CD14-positive monocyte (primary cell): ENCODE measurements around the gene TANC1. TPM values are rescaled to one million over a fixed set of nuclear protein-coding genes. Genes with fewer than 3 reads are reported as not detected.

ENCODE experiments used
- DNase-seq, 3 donors: peaks; one replicate each; pipeline ENCODE4 v3.0.0-alpha.2; 2011 to 2022
- H2AFZ ChIP-seq: 2 replicates; pipeline ENCODE4 v1.6.0; 2012; ENCODE audit warnings: mild to moderate bottlenecking, low read depth, low read length, inconsistent platforms; ENCODE audit not compliant: insufficient read depth, poor library complexity, severe bottlenecking
- H3K27ac ChIP-seq, 2 donors: 1 replicate in 1 of 2; 2 replicates in 1 of 2; pipeline ENCODE4 v1.5.1; 2012 to 2013; ENCODE audit warnings: low read length in 2 of 2, control low read depth in 1 of 2, inconsistent platforms in 1 of 2, low read depth in 1 of 2, mild to moderate bottlenecking in 1 of 2
- H3K27me3 ChIP-seq, 2 donors: one replicate each; pipeline versions ENCODE4 v1.6.0 to v1.6.1; 2011 to 2013; ENCODE audit warnings: low read length in 2 of 2; ENCODE audit not compliant: control insufficient read depth in 2 of 2, insufficient read depth in 2 of 2
- H3K36me3 ChIP-seq, 2 donors: replicated peaks in 1 of 2; 1 replicate in 1 of 2; 2 replicates in 1 of 2; pipeline versions ENCODE4 v1.5.1 to v1.6.1; 2012 to 2013; ENCODE audit warnings: low read length in 2 of 2, control low read depth in 1 of 2, inconsistent platforms in 1 of 2, mild to moderate bottlenecking in 1 of 2; ENCODE audit not compliant: insufficient read depth in 2 of 2, control insufficient read depth in 1 of 2
- H3K4me1 ChIP-seq, 2 donors: 1 replicate in 1 of 2; 2 replicates in 1 of 2; pipeline versions ENCODE4 v1.5.1 to v1.6.1; 2012 to 2013; ENCODE audit warnings: low read length in 2 of 2, control low read depth in 1 of 2, inconsistent platforms in 1 of 2, mild to moderate bottlenecking in 1 of 2, moderate library complexity in 1 of 2; ENCODE audit not compliant: insufficient read depth in 2 of 2, control insufficient read depth in 1 of 2
- H3K4me2 ChIP-seq: replicated peaks from 2 replicates; pipeline ENCODE3; 2012; ENCODE audit warnings: low read length, moderate library complexity, mild to moderate bottlenecking; ENCODE audit not compliant: poor library complexity, severe bottlenecking; ENCODE audit errors: extremely low read depth
- H3K4me3 ChIP-seq, 3 experiments: fragments of 200-600 bp in 1 of 3; sonication (generic) in 1 of 3; replicated peaks in 1 of 3; 1 replicate in 2 of 3; 2 replicates in 1 of 3; pipeline ENCODE4 v1.5.1; 2011 to 2013; ENCODE audit warnings: low read length in 3 of 3, mild to moderate bottlenecking in 3 of 3, control low read depth in 2 of 3, low read depth in 2 of 3, inconsistent platforms in 1 of 3, moderate library complexity in 1 of 3
- H3K79me2 ChIP-seq: 2 replicates; pipeline ENCODE4 v1.6.0; 2012; ENCODE audit warnings: mild to moderate bottlenecking, control low read depth, inconsistent platforms, low read length, moderate library complexity; ENCODE audit not compliant: insufficient read depth
- H3K9ac ChIP-seq: 2 replicates; pipeline ENCODE4 v1.6.0; 2017; ENCODE audit warnings: low read length, mild to moderate bottlenecking; ENCODE audit not compliant: insufficient read depth, poor library complexity, severe bottlenecking
- H3K9me3 ChIP-seq, 2 donors: replicated peaks in 1 of 2; 1 replicate in 1 of 2; 2 replicates in 1 of 2; pipeline versions ENCODE4 v1.5.1 to v1.6.1; 2012 to 2013; ENCODE audit warnings: low read length in 2 of 2, control low read depth in 1 of 2; ENCODE audit not compliant: control insufficient read depth in 1 of 2, insufficient read depth in 1 of 2
- H4K20me1 ChIP-seq: 2 replicates; pipeline ENCODE4 v1.6.0; 2012; ENCODE audit warnings: mild to moderate bottlenecking, low read length, control low read depth, moderate library complexity; ENCODE audit not compliant: insufficient read depth
- H3K27ac Mint-ChIP-seq, 7 donors: one replicate each; pipeline ENCODE4 v1.8.0; 2020; ENCODE audit warnings: mild to moderate bottlenecking in 7 of 7, mixed read lengths in 7 of 7, moderate library complexity in 6 of 7, inconsistent platforms in 2 of 7
- H3K27me3 Mint-ChIP-seq, 3 donors: one replicate each; pipeline ENCODE4 v1.8.0; 2021 to 2022; ENCODE audit warnings: low read depth in 3 of 3, mild to moderate bottlenecking in 3 of 3, mixed read lengths in 3 of 3, moderate library complexity in 3 of 3, inconsistent platforms in 1 of 3
- H3K36me3 Mint-ChIP-seq, 2 donors: one replicate each; pipeline ENCODE4 v1.8.0; 2020; ENCODE audit warnings: mixed read lengths in 2 of 2, inconsistent platforms in 1 of 2, mild to moderate bottlenecking in 1 of 2
- H3K4me1 Mint-ChIP-seq: one replicate; pipeline ENCODE4 v1.8.0; 2020; ENCODE audit warnings: mild to moderate bottlenecking, mixed read lengths
- H3K4me3 Mint-ChIP-seq, 2 donors: one replicate each; pipeline ENCODE4 v1.8.0; 2020; ENCODE audit warnings: mild to moderate bottlenecking in 2 of 2, mixed read lengths in 2 of 2, moderate library complexity in 1 of 2
- H3K9me3 Mint-ChIP-seq, 7 donors: one replicate each; pipeline ENCODE4 v1.8.0; 2020 to 2022; ENCODE audit warnings: mixed read lengths in 7 of 7, mild to moderate bottlenecking in 6 of 7, moderate library complexity in 6 of 7, inconsistent platforms in 2 of 7
- CTCF ChIP-seq: fragments of 200-600 bp; IDR thresholded peaks from one replicate; pipeline ENCODE4 v1.8.0; 2022; ENCODE audit warnings: antibody characterized with exemption, mild to moderate bottlenecking
- WGBS: methylation state at CpG from one replicate; pipeline ENCODE4 v1.1.5; 2013; ENCODE audit warnings: missing lambda C conversion rate; ENCODE audit not compliant: insufficient coverage; 5-methylcytosine and 5-hydroxymethylcytosine counted together
- intact Hi-C, 2 donors: fragments of 100-400 bp; cut with micrococcal nuclease; formaldehyde crosslinking; loops; one replicate each; pipeline versions ENCODE4 v1.15.0 to v1.15.1; 2023
- polyA plus RNA-seq, 3 donors: library from polyadenylated mRNA; depleted of rRNA in 1 of 3; unstranded in 2 of 3; stranded (reverse) in 1 of 3; fragments of 300-500 nt in 2 of 3; fragments of >200 nt in 1 of 3; fragmentation: Illumina TruSeq in 2 of 3; gene quantifications; 1 replicate in 2 of 3; 2 replicates in 1 of 3; pipeline ENCODE4 v1.2.3, GENCODE V29; 2012 to 2021

TANC1 gene
- polyA plus RNA-seq, 3 donors = 0.04 TPM; not detected in 2

- Mint-ChIP-seq H3K4me1 (peaks cover 9% of the 10 kb centered on the region), H3K27ac (no peak overlapping the region), H3K27me3 (peaks cover 5 to 11% (median 7%) of the 10 kb centered on the region in 3 donors), H3K4me3 (no peak overlapping the region), H3K36me3 (no peaks in the 10 kb centered on the region), H3K9me3 (peaks cover 0 to 5% (median 0%) of the 10 kb centered on the region in 7 donors)
- H3K36me3 ChIP-seq = no peaks in the 10 kb centered on the region
- H3K27me3 ChIP-seq = no peaks in the 10 kb centered on the region
- H4K20me1 ChIP-seq = no peaks in the 10 kb centered on the region
- no peak overlapping the region for H2AFZ ChIP-seq
- DNase-seq = no peak
- TF ChIP-seq CTCF = no peak
- no peaks in the 10 kb centered on the region for H3K9me3 ChIP-seq
- H3K79me2 ChIP-seq = no peaks in the 10 kb centered on the region
- H3K9ac ChIP-seq = no peak overlapping the region
- no peak overlapping the region for H3K4me2 ChIP-seq
- H3K4me1 ChIP-seq = no peaks in the 10 kb centered on the region
- intact Hi-C loops = no loop called here
- no peak overlapping the region for H3K27ac ChIP-seq
- no CpG with 5 or more reads among the region's 2 CpGs for WGBS
- H3K4me3 ChIP-seq = no peak overlapping the region
These were observed 12.5 kb upstream of the TANC1 start for GRCh38 chr2:158955842-158956365.

GRCh38 chr2:158958365-158958764 is 10.1 kb upstream of the TANC1 start:
- no peak for DNase-seq
- H3K4me3 Mint-ChIP-seq = no peak overlapping the region
- Histone ChIP-seq H3K9me3 (no peaks in the 10 kb centered on the region), H3K4me2 (no peak overlapping the region), H3K4me1 (no peaks in the 10 kb centered on the region), H3K9ac (no peak overlapping the region), H3K4me3 (no peak overlapping the region), H3K27me3 (no peaks in the 10 kb centered on the region), H3K27ac (no peak overlapping the region), H3K79me2 (no peaks in the 10 kb centered on the region), H3K36me3 (no peaks in the 10 kb centered on the region), H4K20me1 (no peaks in the 10 kb centered on the region), H2AFZ (no peak overlapping the region)
- no peaks in the 10 kb centered on the region for H3K36me3 Mint-ChIP-seq
- WGBS = no CpG with 5 or more reads among the region's 1 CpG
- H3K4me1 Mint-ChIP-seq = peaks cover 9% of the 10 kb centered on the region
- peaks cover 3 to 12% (median 7%) of the 10 kb centered on the region in 3 donors for H3K27me3 Mint-ChIP-seq
- no peak for TF ChIP-seq CTCF
- intact Hi-C loops = no loop called here
- H3K9me3 Mint-ChIP-seq = peaks cover 0 to 7% (median 1%) of the 10 kb centered on the region in 7 donors
- H3K27ac Mint-ChIP-seq = no peak overlapping the region
